Skeletal muscle satellite cell (primary cell): ENCODE results near the gene NRM.
A peak's percentile ranks its signal among the peaks of the same experiment; 100 is the strongest.
"Not testable (repeated sequence)": the region's sequence is repeated elsewhere in the genome, so short reads cannot be mapped to it uniquely, and the experiment has no call there.

Experiments
- H3K27me3 ChIP-seq: 2 replicates; pipeline ENCODE4 v1.7.0; 2013; ENCODE audit warnings: low read length; ENCODE audit not compliant: control insufficient read depth, insufficient read depth
- H3K36me3 ChIP-seq: 2 replicates; pipeline ENCODE4 v1.7.0; 2013; ENCODE audit warnings: mild to moderate bottlenecking, control low read depth, low read length; ENCODE audit not compliant: insufficient read depth
- H3K4me1 ChIP-seq: 2 replicates; pipeline ENCODE4 v1.7.0; 2013; ENCODE audit warnings: low read length; ENCODE audit not compliant: control insufficient read depth, insufficient read depth
- H3K4me2 ChIP-seq: 2 replicates; pipeline ENCODE4 v1.7.0; 2013; ENCODE audit warnings: mild to moderate bottlenecking, low read length
- H3K4me3 ChIP-seq: 2 replicates; pipeline ENCODE4 v1.7.0; 2013; ENCODE audit warnings: low read length
- H3K9ac ChIP-seq: 2 replicates; pipeline ENCODE4 v1.7.0; 2013; ENCODE audit warnings: mild to moderate bottlenecking, low read depth, low read length, moderate library complexity
- H3K9me3 ChIP-seq: replicated peaks from 2 replicates; pipeline ENCODE4 v1.7.0; 2013; ENCODE audit warnings: mild to moderate bottlenecking, control low read depth, low read length

NRM gene

DNA sequence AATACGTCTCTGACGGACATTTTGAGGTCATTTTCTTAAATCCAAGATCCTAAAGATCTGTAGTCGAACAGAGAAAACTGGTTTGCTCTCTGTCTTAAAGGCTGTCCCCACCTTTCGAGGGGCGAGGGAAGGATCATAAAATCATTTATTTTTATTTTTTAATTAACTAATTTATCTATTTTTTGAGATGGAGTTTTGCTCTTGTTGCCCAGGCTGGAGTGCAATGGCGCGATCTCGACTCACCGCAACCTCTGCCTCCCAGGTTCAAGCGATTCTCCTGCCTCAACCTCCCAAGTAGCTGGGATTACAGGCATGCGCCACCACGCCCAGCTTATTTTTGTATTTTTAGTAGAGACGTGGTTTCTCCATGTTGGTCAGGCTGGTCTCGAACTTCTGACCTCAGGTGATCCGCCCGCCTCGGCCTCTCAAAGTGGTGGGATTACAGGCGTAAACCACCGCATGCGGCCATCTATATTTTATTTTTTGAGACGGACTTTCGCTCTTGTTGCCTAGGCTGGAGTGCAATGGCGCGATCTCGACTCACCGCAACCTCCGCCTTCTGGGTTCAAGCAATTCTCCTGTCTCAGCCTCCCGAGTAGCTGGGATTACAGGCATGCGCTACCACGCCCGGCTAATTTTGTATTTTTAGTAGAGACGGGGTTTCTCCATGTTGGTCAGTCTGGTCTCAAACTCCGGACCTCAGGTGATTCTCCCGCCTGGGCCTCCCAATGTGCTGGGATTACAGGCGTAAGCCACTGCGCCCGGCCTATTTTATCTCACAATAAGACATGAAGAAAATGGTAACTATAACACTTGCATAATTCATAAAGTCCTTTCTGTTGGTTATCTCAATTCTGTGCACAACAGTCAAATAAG, 27.3 kb upstream of the NRM start:
- not testable (repeated sequence) for H3K27me3 ChIP-seq, H3K9me3 ChIP-seq
- Histone ChIP-seq H3K4me3 (peak overlapping the region; percentile 51), H3K4me2 (peak overlapping the region; percentile 77), H3K9ac (peak overlapping the region; percentile 78), H3K4me1 (peaks cover 22% of the 10 kb centered on the region), H3K36me3 (peaks cover 27% of the 10 kb centered on the region)

GRCh38 chr6:30717129-30717844, 26.5 kb upstream of the NRM start, which contains the start of gene MDC1:
TSS of gene MDC1 (minus strand) at chr6:30717281. CDS start at chr6:30715175, 2,106 bp downstream.
- Histone ChIP-seq H3K9ac (peak within 1 kb of the TSS; percentile 92), H3K27me3 (no peaks in the 10 kb centered on the region), H3K9me3 (no peaks in the 10 kb centered on the region), H3K4me1 (peaks cover 19% of the 10 kb centered on the region), H3K36me3 (peaks cover 28% of the 10 kb centered on the region), H3K4me3 (peak within 1 kb of the TSS; percentile 86), H3K4me2 (peak within 1 kb of the TSS; percentile 92)

GRCh38 chr6:30716879-30717128, 26.0 kb upstream of the NRM start:
- Histone ChIP-seq H3K4me3 (peak overlapping the region; percentile 86), H3K36me3 (peaks cover 29% of the 10 kb centered on the region), H3K4me1 (peaks cover 19% of the 10 kb centered on the region), H3K4me2 (peak overlapping the region; percentile 92), H3K9me3 (no peaks in the 10 kb centered on the region), H3K27me3 (no peaks in the 10 kb centered on the region), H3K9ac (peak overlapping the region; percentile 92)

DNA sequence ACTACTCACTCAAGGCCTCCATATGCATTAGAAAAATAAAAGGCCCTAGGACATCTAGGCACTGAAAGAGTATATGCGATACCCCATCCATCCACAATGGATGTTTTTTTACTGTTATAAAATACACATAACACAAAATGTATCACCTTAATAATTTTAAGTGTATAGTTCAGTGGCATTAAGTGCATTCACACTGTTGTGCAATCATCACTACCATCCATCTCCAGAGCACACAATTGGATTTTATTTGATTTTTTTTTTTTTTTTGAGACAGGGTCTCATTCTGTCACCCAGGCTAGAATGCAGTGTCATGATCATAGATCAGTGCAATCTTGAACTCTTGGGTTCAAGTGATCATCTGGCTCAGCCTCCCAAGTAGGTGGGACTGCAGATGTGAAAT, 23.5 kb upstream of the NRM start:
- H3K36me3 ChIP-seq, result peaks cover 34% of the 10 kb centered on the region
- H3K4me1 ChIP-seq, result peaks cover 16% of the 10 kb centered on the region

GRCh38 chr6:30712441-30712945, 21.7 kb upstream of the NRM start:
- no peak overlapping the region for H3K9ac ChIP-seq
- peaks cover 42% of the 10 kb centered on the region for H3K36me3 ChIP-seq
- H3K4me3 ChIP-seq, result no peak overlapping the region

More for the DNA sequence above, 23.5 kb upstream of the NRM start:
- Histone ChIP-seq H3K4me2 (no peak overlapping the region), H3K4me3 (no peak overlapping the region), H3K9ac (no peak overlapping the region), H3K9me3 (no peaks in the 10 kb centered on the region), H3K27me3 (no peaks in the 10 kb centered on the region)

DNA sequence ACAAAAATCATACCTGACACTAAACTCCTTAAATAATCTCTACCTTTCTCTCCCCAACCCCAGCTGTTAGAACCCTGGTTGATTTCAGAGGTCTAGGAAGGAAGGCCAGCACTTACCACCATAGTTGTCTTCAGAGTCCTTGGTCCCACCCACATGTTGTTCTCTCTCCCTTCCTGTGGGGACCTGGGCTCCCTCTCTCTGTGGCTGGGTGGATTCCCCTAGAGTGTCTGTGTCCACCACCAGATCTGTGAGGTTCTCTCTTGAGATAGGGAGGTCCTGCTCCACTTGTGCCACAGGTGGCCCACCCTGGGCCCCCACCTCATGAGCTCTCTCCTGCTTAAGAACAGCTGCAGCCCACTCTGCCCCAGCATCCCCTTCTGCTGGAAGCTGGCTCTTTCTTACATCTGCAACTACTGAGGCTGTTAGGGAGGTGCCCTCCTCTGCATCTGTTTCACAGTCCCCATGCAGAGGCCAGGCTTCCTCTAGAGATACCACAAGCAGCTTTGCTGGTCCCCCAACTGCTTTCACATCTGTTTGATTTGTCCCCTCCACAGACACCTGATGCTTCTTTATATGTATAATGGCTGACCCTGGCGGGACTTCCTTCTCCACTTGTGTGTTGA, 21.1 kb upstream of the NRM start:
- Histone ChIP-seq H3K27me3 (no peaks in the 10 kb centered on the region), H3K9ac (no peak overlapping the region), H3K4me1 (peaks cover 7% of the 10 kb centered on the region), H3K4me3 (no peak overlapping the region), H3K36me3 (peaks cover 48% of the 10 kb centered on the region), H3K4me2 (no peak overlapping the region), H3K9me3 (no peaks in the 10 kb centered on the region)

More at GRCh38 chr6:30712441-30712945, 21.7 kb upstream of the NRM start:
- Histone ChIP-seq H3K9me3 (no peaks in the 10 kb centered on the region), H3K4me1 (peaks cover 7% of the 10 kb centered on the region), H3K27me3 (no peaks in the 10 kb centered on the region), H3K4me2 (no peak overlapping the region)

GRCh38 chr6:30709101-30709868, 18.5 kb upstream of the NRM start:
- no peaks in the 10 kb centered on the region for H3K9me3 ChIP-seq
- H3K9ac ChIP-seq, result no peak overlapping the region
- H3K4me2 ChIP-seq, result no peak overlapping the region
- H3K4me1 ChIP-seq, result no peaks in the 10 kb centered on the region
- no peaks in the 10 kb centered on the region for H3K27me3 ChIP-seq
- peaks cover 52% of the 10 kb centered on the region for H3K36me3 ChIP-seq
- no peak overlapping the region for H3K4me3 ChIP-seq

- no peaks in the 10 kb centered on the region for H3K4me1 ChIP-seq
- H3K9me3 ChIP-seq, result no peaks in the 10 kb centered on the region
- peaks cover 55% of the 10 kb centered on the region for H3K36me3 ChIP-seq
- no peak overlapping the region for H3K4me2 ChIP-seq
- H3K27me3 ChIP-seq, result no peaks in the 10 kb centered on the region
- H3K4me3 ChIP-seq, result no peak overlapping the region
- no peak overlapping the region for H3K9ac ChIP-seq
Measured at GRCh38 chr6:30707281-30707850, 16.6 kb upstream of the NRM start.

GRCh38 chr6:30705620-30706019, 14.8 kb upstream of the NRM start:
- Histone ChIP-seq H3K4me2 (no peak overlapping the region), H3K9me3 (no peaks in the 10 kb centered on the region), H3K4me3 (no peak overlapping the region), H3K36me3 (peaks cover 45% of the 10 kb centered on the region), H3K27me3 (no peaks in the 10 kb centered on the region), H3K4me1 (no peaks in the 10 kb centered on the region), H3K9ac (no peak overlapping the region)

- Histone ChIP-seq H3K27me3 (no peaks in the 10 kb centered on the region), H3K4me1 (no peaks in the 10 kb centered on the region), H3K4me3 (no peak overlapping the region), H3K4me2 (no peak overlapping the region), H3K9me3 (no peaks in the 10 kb centered on the region), H3K36me3 (peaks cover 54% of the 10 kb centered on the region), H3K9ac (no peak overlapping the region)
Measured at GRCh38 chr6:30703821-30704220, 13.0 kb upstream of the NRM start.
